Transverse colon (tissue), 3 donors: ENCODE results near the gene ZMIZ2.

Experiments
- EP300 ChIP-seq: sonication (generic); formaldehyde crosslinking; IDR thresholded peaks from one replicate; pipeline ENCODE4 v1.6.1; 2017; ENCODE audit warnings: antibody characterized with exemption, low read depth
- POLR2A ChIP-seq: fragments of 450-650 bp; IDR thresholded peaks from one replicate; pipeline ENCODE4 v1.6.1; 2016; ENCODE audit warnings: antibody characterized with exemption, mild to moderate bottlenecking, moderate library complexity
- TF ChIP-seq, protein P1 (sequence below), 5 experiments: fragments of 200-600 bp in 3 of 5; fragments of 450-650 bp in 2 of 5; sonication (generic) in 3 of 5; IDR thresholded peaks; 1 replicate in 2 of 5; 2 replicates in 3 of 5; pipeline ENCODE4 v1.5.1; 2016 to 2017; ENCODE audit warnings: antibody characterized with exemption in 5 of 5, inconsistent platforms in 3 of 5, mild to moderate bottlenecking in 2 of 5, moderate library complexity in 1 of 5

- TF ChIP-seq POLR2A (no peak), EP300 (no peak)
- TF ChIP-seq, protein P1, sequence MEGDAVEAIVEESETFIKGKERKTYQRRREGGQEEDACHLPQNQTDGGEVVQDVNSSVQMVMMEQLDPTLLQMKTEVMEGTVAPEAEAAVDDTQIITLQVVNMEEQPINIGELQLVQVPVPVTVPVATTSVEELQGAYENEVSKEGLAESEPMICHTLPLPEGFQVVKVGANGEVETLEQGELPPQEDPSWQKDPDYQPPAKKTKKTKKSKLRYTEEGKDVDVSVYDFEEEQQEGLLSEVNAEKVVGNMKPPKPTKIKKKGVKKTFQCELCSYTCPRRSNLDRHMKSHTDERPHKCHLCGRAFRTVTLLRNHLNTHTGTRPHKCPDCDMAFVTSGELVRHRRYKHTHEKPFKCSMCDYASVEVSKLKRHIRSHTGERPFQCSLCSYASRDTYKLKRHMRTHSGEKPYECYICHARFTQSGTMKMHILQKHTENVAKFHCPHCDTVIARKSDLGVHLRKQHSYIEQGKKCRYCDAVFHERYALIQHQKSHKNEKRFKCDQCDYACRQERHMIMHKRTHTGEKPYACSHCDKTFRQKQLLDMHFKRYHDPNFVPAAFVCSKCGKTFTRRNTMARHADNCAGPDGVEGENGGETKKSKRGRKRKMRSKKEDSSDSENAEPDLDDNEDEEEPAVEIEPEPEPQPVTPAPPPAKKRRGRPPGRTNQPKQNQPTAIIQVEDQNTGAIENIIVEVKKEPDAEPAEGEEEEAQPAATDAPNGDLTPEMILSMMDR (IDR thresholded peaks at IDR 0.05), result no peak
Observed at GRCh38 chr7:44762300-44762699, 13.7 kb downstream of the ZMIZ2 start.
